KMS-11 (cell line): ENCODE data around the gene NPEPL1.

Experiments
- H2AFZ ChIP-seq: fragments of 200-600 bp; sonication (generic); 2 replicates; pipeline ENCODE4 v1.6.1; 2016; ENCODE audit warnings: antibody characterized with exemption, mixed run types, low read depth
- H3K27ac ChIP-seq: fragments of 200-600 bp; sonication (generic); 2 replicates; pipeline ENCODE4 v1.6.1; 2016; ENCODE audit warnings: mild to moderate bottlenecking, mixed run types
- H3K27me3 ChIP-seq: fragments of 200-600 bp; sonication (generic); 2 replicates; pipeline ENCODE4 v1.6.1; 2017; ENCODE audit warnings: mild to moderate bottlenecking, low read depth, mixed run types, moderate library complexity; ENCODE audit not compliant: insufficient read depth
- H3K36me3 ChIP-seq: fragments of 200-600 bp; sonication (generic); 2 replicates; pipeline ENCODE4 v1.6.1; 2017; ENCODE audit warnings: mild to moderate bottlenecking, mixed run types; ENCODE audit not compliant: insufficient read depth
- H3K4me1 ChIP-seq: fragments of 200-600 bp; sonication (generic); 2 replicates; pipeline ENCODE4 v1.6.1; 2016; ENCODE audit warnings: mild to moderate bottlenecking, low read depth, mixed run types; ENCODE audit not compliant: poor library complexity, severe bottlenecking
- H3K4me2 ChIP-seq: fragments of 200-600 bp; sonication (generic); 2 replicates; pipeline ENCODE4 v1.7.0; 2016; ENCODE audit warnings: mild to moderate bottlenecking, mixed run types
- H3K4me3 ChIP-seq: fragments of 200-600 bp; sonication (generic); IDR thresholded peaks from 2 replicates; pipeline ENCODE4 v1.6.1; 2017; ENCODE audit warnings: low read depth, low read length, mixed read lengths; ENCODE audit not compliant: insufficient read depth
- H3K79me2 ChIP-seq: fragments of 200-600 bp; sonication (generic); 2 replicates; pipeline ENCODE4 v1.6.1; 2016; ENCODE audit warnings: low read depth, mixed run types; ENCODE audit not compliant: insufficient read depth
- H3K9ac ChIP-seq: fragments of 200-600 bp; sonication (generic); 2 replicates; pipeline ENCODE4 v1.6.1; 2016; ENCODE audit warnings: mild to moderate bottlenecking, mixed run types
- H4K20me1 ChIP-seq: fragments of 200-600 bp; sonication (generic); 2 replicates; pipeline ENCODE4 v1.6.1; 2016; ENCODE audit warnings: mild to moderate bottlenecking, mixed run types; ENCODE audit not compliant: insufficient read depth
- CTCF ChIP-seq: fragments of 200-600 bp; sonication (generic); conservative IDR thresholded peaks from 2 replicates; pipeline ENCODE4 v1.6.1; 2017; ENCODE audit warnings: low read depth, mild to moderate bottlenecking, antibody characterized with exemption, low read length, moderate library complexity, mixed read lengths

The NPEPL1 gene

GRCh38 chr20:58737198-58737597, 44.6 kb downstream of the NPEPL1 start:
- Histone ChIP-seq H3K9ac (no peak overlapping the region), H2AFZ (no peak overlapping the region), H4K20me1 (no peaks in the 10 kb centered on the region), H3K4me2 (no peak overlapping the region), H3K4me1 (no peaks in the 10 kb centered on the region), H3K27me3 (no peaks in the 10 kb centered on the region), H3K27ac (no peak overlapping the region), H3K36me3 (no peaks in the 10 kb centered on the region), H3K79me2 (no peaks in the 10 kb centered on the region), H3K4me3 (no peak overlapping the region)
- no peak for TF ChIP-seq CTCF

GRCh38 chr20:58740356-58741308, 48.0 kb downstream of the NPEPL1 start:
- Histone ChIP-seq H3K4me1 (no peaks in the 10 kb centered on the region), H2AFZ (no peak overlapping the region), H3K27me3 (no peaks in the 10 kb centered on the region; the same call in 1 of the 2 replicates), H3K27ac (no peak overlapping the region), H4K20me1 (no peaks in the 10 kb centered on the region), H3K36me3 (no peaks in the 10 kb centered on the region), H3K4me2 (no peak overlapping the region), H3K9ac (no peak overlapping the region), H3K79me2 (no peaks in the 10 kb centered on the region), H3K4me3 (no peak overlapping the region)
- TF ChIP-seq CTCF: no peak

GRCh38 chr20:58741384-58741783, 48.8 kb downstream of the NPEPL1 start:
- H2AFZ ChIP-seq: no peak overlapping the region
- no peak overlapping the region for H3K9ac ChIP-seq
- H3K27ac ChIP-seq: no peak overlapping the region
- no peaks in the 10 kb centered on the region for H3K36me3 ChIP-seq
- H3K4me1 ChIP-seq: no peaks in the 10 kb centered on the region
- no peak for TF ChIP-seq CTCF
- no peaks in the 10 kb centered on the region for H3K79me2 ChIP-seq
- H3K4me2 ChIP-seq: no peak overlapping the region
- no peak overlapping the region for H3K4me3 ChIP-seq
- peaks cover under 1% of the 10 kb centered on the region; the same call in 1 of the 2 replicates for H3K27me3 ChIP-seq
- no peaks in the 10 kb centered on the region for H4K20me1 ChIP-seq

- Histone ChIP-seq H3K27me3 (peaks cover 15% of the 10 kb centered on the region; the same call in 1 of the 2 replicates), H3K9ac (no peak overlapping the region), H2AFZ (no peak overlapping the region), H3K4me2 (no peak overlapping the region), H4K20me1 (no peaks in the 10 kb centered on the region), H3K79me2 (no peaks in the 10 kb centered on the region), H3K36me3 (no peaks in the 10 kb centered on the region), H3K4me3 (no peak overlapping the region), H3K4me1 (no peaks in the 10 kb centered on the region), H3K27ac (no peak overlapping the region)
- TF ChIP-seq CTCF: no peak
These were observed 50.3 kb downstream of the NPEPL1 start for GRCh38 chr20:58742668-58743566.
